HG03196 (cell line): ENCODE measurements around the gene PLXNA4.

Source experiments
- ATAC-seq: cut with Tn5 transposase; IDR thresholded peaks from one replicate; pipeline ENCODE4 v1.9.1; 2021; ENCODE audit not compliant: unreplicated experiment

Gene PLXNA4

GRCh38 chr7:132225216-132226030 lies 350.8 kb downstream of the PLXNA4 start:
- ATAC-seq, result no peak

GRCh38 chr7:132221356-132221755 lies 354.9 kb downstream of the PLXNA4 start:
- no peak for ATAC-seq

- ATAC-seq, result no peak
Observed at GRCh38 chr7:132220060-132220459, 356.2 kb downstream of the PLXNA4 start.

GRCh38 chr7:132218876-132219275 lies 357.4 kb downstream of the PLXNA4 start:
- ATAC-seq, result no peak

- no peak for ATAC-seq
Observed at GRCh38 chr7:132216847-132217525, 359.3 kb downstream of the PLXNA4 start.

- no peak for ATAC-seq
Observed at GRCh38 chr7:132214452-132214851, 361.8 kb downstream of the PLXNA4 start.

GRCh38 chr7:132213583-132213982 lies 362.7 kb downstream of the PLXNA4 start:
- ATAC-seq, result no peak

GRCh38 chr7:132211971-132212370 lies 364.3 kb downstream of the PLXNA4 start:
- no peak for ATAC-seq

GRCh38 chr7:132210821-132211220 lies 365.4 kb downstream of the PLXNA4 start:
- no peak for ATAC-seq

GRCh38 chr7:132207782-132208181 lies 368.5 kb downstream of the PLXNA4 start:
- ATAC-seq, result no peak

GRCh38 chr7:132207211-132207610 lies 369.1 kb downstream of the PLXNA4 start:
- ATAC-seq, result no peak

- ATAC-seq, result no peak
Observed at GRCh38 chr7:132206594-132206993, 369.7 kb downstream of the PLXNA4 start.

- no peak for ATAC-seq
Observed at GRCh38 chr7:132205509-132205908, 370.8 kb downstream of the PLXNA4 start.

GRCh38 chr7:132203021-132203420 lies 373.2 kb downstream of the PLXNA4 start:
- no peak for ATAC-seq

- no peak for ATAC-seq
Observed at GRCh38 chr7:132202541-132202940, 373.7 kb downstream of the PLXNA4 start.

- no peak for ATAC-seq
Observed at GRCh38 chr7:132200141-132200540, 376.1 kb downstream of the PLXNA4 start.

- ATAC-seq, result no peak
Observed at GRCh38 chr7:132199626-132200025, 376.6 kb downstream of the PLXNA4 start.

GRCh38 chr7:132197772-132198171 lies 378.5 kb downstream of the PLXNA4 start:
- ATAC-seq, result no peak

GRCh38 chr7:132193898-132194297 lies 382.4 kb downstream of the PLXNA4 start:
- ATAC-seq, result no peak

GRCh38 chr7:132192809-132193208 lies 383.5 kb downstream of the PLXNA4 start:
- no peak for ATAC-seq

- ATAC-seq, result no peak
Observed at GRCh38 chr7:132191418-132191817, 384.9 kb downstream of the PLXNA4 start.

- ATAC-seq, result no peak
Observed at GRCh38 chr7:132190683-132191082, 385.6 kb downstream of the PLXNA4 start.
